SK-N-SH treated with all-trans-retinoic acid at 6 μM for 48 hours (cell line): ENCODE measurements around the gene KCNC2.

ENCODE experiments used
- ARNTL ChIP-seq: fragments of 450-650 bp; formaldehyde crosslinking; IDR thresholded peaks from 2 replicates; pipeline ENCODE4 v1.5.0; 2020; ENCODE audit warnings: low read depth, mild to moderate bottlenecking, moderate library complexity, borderline replicate concordance
- CREB5 ChIP-seq: fragments of 250-450 bp; sonication (Bioruptor Pico); IDR thresholded peaks from 2 replicates; pipeline ENCODE4 v1.5.1; 2020; ENCODE audit warnings: low read depth, mild to moderate bottlenecking, moderate library complexity
- PATZ1 ChIP-seq: fragments of 250-450 bp; sonication (Bioruptor Pico); IDR thresholded peaks from 2 replicates; pipeline ENCODE4 v1.8.0; 2020; ENCODE audit warnings: mild to moderate bottlenecking, moderate library complexity, borderline replicate concordance
- POU6F1 ChIP-seq: fragments of 250-450 bp; sonication (Bioruptor Pico); IDR thresholded peaks from 2 replicates; pipeline ENCODE4 v1.8.0; 2021; ENCODE audit warnings: low read depth, mild to moderate bottlenecking, moderate library complexity, borderline replicate concordance
- RARB ChIP-seq: fragments of 250-450 bp; sonication (Bioruptor Pico); IDR thresholded peaks from 2 replicates; pipeline ENCODE4 v1.8.0; 2021; ENCODE audit warnings: mild to moderate bottlenecking, moderate library complexity
- SNAI2 ChIP-seq: fragments of 250-450 bp; sonication (Bioruptor Pico); IDR thresholded peaks from 2 replicates; pipeline ENCODE4 v1.5.0; 2020; ENCODE audit warnings: mild to moderate bottlenecking, moderate library complexity
- ZFP30 ChIP-seq: fragments of 450-650 bp; formaldehyde crosslinking; IDR thresholded peaks from 2 replicates; pipeline ENCODE4 v1.5.0; 2022; ENCODE audit warnings: mild to moderate bottlenecking, moderate library complexity
- ZNF8 ChIP-seq: fragments of 450-650 bp; formaldehyde crosslinking; IDR thresholded peaks from 2 replicates; pipeline ENCODE4 v1.5.0; 2020; ENCODE audit warnings: mild to moderate bottlenecking, moderate library complexity

- TF ChIP-seq POU6F1 (CRISPR knock-in tag) (no peak), PATZ1 (CRISPR knock-in tag) (no peak), RARB (CRISPR knock-in tag) (no peak), ZNF8 (no peak), SNAI2 (no peak), ZFP30 (CRISPR knock-in tag) (no peak), CREB5 (CRISPR knock-in tag) (no peak), ARNTL (no peak)
These were observed 144.2 kb downstream of the KCNC2 start for GRCh38 chr12:75065482-75065881.
